Measurements from ENCODE around the gene TUG1. TPM values are rescaled to one million over a fixed set of nuclear protein-coding genes. Genes with fewer than 3 reads are reported as not detected.

Gene TUG1
- total and polyA plus RNA-seq, 9 of the 15 experiments (the other 6 are each of a cell fraction or from before 2014, with no cell fraction given): 24.7 to 132 (median 58.9) TPM

GRCh38 chr22:30923168-30923900 lies 45.7 kb upstream of the TUG1 start (continued):
- TF ChIP-seq ZMIZ1 (IDR thresholded peaks at IDR 0.05; ENCODE audit: low read depth in 2 of 2, low read length in 2 of 2) (no peak), ZNF79 (CRISPR knock-in tag; IDR thresholded peaks at IDR 0.05; ENCODE audit: low read depth) (no peak), IRF1 (CRISPR knock-in tag; IDR thresholded peaks at IDR 0.05; ENCODE audit: borderline replicate concordance) (no peak), MAZ (CRISPR knock-in tag; conservative IDR thresholded peaks at IDR 0.05 in 1 of 2, IDR thresholded peaks at IDR 0.05 in 1 of 2) (no peak), ZNF561 (CRISPR knock-in tag; conservative IDR thresholded peaks at IDR 0.05) (no peak)
